ENCODE results near the gene SUB1.

SUB1 gene

GRCh38 chr5:32598260-32598937 lies 13.0 kb downstream of the SUB1 start:
- TF ChIP-seq ZBTB49 (tag by site-specific recombination; IDR thresholded peaks at IDR 0.05; ENCODE audit: low read depth) (no peak), ZNF660 (tag by site-specific recombination; IDR thresholded peaks at IDR 0.05) (no peak), SP2 (tag by site-specific recombination; IDR thresholded peaks at IDR 0.05) (no peak), ZNF670 (tag by site-specific recombination; IDR thresholded peaks at IDR 0.05; ENCODE audit: low read depth) (no peak), ZNF513 (tag by site-specific recombination; IDR thresholded peaks at IDR 0.05) (no peak), ZNF704 (tag by site-specific recombination; IDR thresholded peaks at IDR 0.05) (no peak), PRDM10 (tag by site-specific recombination; IDR thresholded peaks at IDR 0.05) (no peak), ZBTB6 (tag by site-specific recombination; IDR thresholded peaks at IDR 0.05) (no peak), ZBTB20 (tag by site-specific recombination; IDR thresholded peaks at IDR 0.05) (no peak), ZNF624 (tag by site-specific recombination; IDR thresholded peaks at IDR 0.05) (no peak), IKZF3 (tag by site-specific recombination; IDR thresholded peaks at IDR 0.05) (no peak), ZNF37A (tag by site-specific recombination; IDR thresholded peaks at IDR 0.05) (no peak)
- POLR2A ChIA-PET = no interaction called here
- H3K36me3 ChIP-seq (ENCODE audit: control insufficient read depth in 2 of 2, insufficient read depth in 1 of 2, low read length in 2 of 2) = peaks cover 70 to 98% of the 10 kb centered on the region in 2 experiments
- no peak overlapping the region for H3K27ac ChIP-seq (ENCODE audit: extremely low read depth, low read depth, low read length)
- no peak overlapping the region for H3K4me3 ChIP-seq (ENCODE audit: low read depth, low read length)
- no peaks in the 10 kb centered on the region for H3K9me3 ChIP-seq (ENCODE audit: control insufficient read depth, insufficient read depth, low read depth, low read length)
- no peaks in the 10 kb centered on the region for H3K4me1 ChIP-seq (ENCODE audit: control insufficient read depth, insufficient read depth, low read length)
- CTCF ChIA-PET = interaction anchor here (0.7 to 3.9 kb wide), 3 partner anchors 8 to 110 kb away, joined by 3 to 29 read pairs (median 4); partner anchors contain the start of gene SUB1

- H3K36me3 ChIP-seq (ENCODE audit: control insufficient read depth in 2 of 2, insufficient read depth in 1 of 2, low read length in 2 of 2) = peaks cover 65 to 98% of the 10 kb centered on the region in 2 experiments
- H3K4me1 ChIP-seq (ENCODE audit: control insufficient read depth, insufficient read depth, low read length) = no peaks in the 10 kb centered on the region
- H3K4me3 ChIP-seq (ENCODE audit: low read depth, low read length) = no peak overlapping the region
- H3K9me3 ChIP-seq (ENCODE audit: control insufficient read depth, insufficient read depth, low read depth, low read length) = no peaks in the 10 kb centered on the region
- POLR2A ChIA-PET = no interaction called here
- CTCF ChIA-PET = interaction anchor here (0.6 to 3.9 kb wide), 5 partner anchors 9 to 997 kb away, joined by 3 to 29 read pairs (median 4); no protein-coding TSS in a partner anchor
- no peak overlapping the region for H3K27ac ChIP-seq (ENCODE audit: extremely low read depth, low read depth, low read length)
- TF ChIP-seq ZFP37 (tag by site-specific recombination; IDR thresholded peaks at IDR 0.05) = no peak
- TF ChIP-seq ZNF184 (tag by site-specific recombination; IDR thresholded peaks at IDR 0.05) = no peak
- no peak for TF ChIP-seq ZNF416 (tag by site-specific recombination; IDR thresholded peaks at IDR 0.05)
- no peak for TF ChIP-seq ZNF707 (tag by site-specific recombination; IDR thresholded peaks at IDR 0.05)
- TF ChIP-seq ZNF626 (tag by site-specific recombination; IDR thresholded peaks at IDR 0.05) = no peak
- no peak for TF ChIP-seq ZBTB20 (tag by site-specific recombination; IDR thresholded peaks at IDR 0.05)
Observed at GRCh38 chr5:32598997-32599549, 13.7 kb downstream of the SUB1 start.
